ENCODE data around the gene GNAQ.

DNA sequence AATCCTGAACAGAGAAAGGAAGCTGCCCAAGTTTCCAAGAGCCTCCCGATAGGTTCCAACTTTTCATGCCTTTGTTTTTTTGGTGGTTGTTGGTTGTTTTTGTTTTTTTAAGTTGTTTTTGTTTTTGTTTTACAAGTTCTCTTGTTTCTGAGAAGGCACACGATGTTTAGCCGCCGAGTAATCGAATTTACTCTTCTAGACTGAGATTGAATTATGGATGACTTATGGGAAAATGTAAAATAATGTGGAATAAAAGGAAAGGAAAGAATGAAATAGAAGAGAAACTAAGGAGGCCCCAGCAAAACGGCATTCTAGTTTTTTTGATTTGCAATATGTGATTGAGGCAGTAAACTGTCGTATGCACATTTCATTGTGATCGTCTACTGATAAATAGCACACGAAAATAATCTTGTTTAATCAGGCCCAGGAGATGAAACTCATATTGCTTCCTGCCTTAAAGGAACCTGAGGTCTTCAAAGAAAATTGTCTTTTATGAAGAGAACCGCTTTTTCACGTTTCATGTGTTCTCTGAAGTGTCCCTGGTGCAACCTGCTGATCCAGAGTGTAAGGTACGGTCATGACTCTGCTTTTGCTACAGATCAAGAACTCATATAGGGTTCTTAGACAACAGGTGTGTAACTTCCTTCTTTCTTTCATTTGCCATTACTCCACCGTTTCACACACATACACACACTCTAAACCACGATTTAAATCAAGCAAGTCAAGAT lies 1.3 kb upstream of the GNAQ start:
- no peak for TF ChIP-seq HEYL (CRISPR knock-in tag; IDR thresholded peaks at IDR 0.05)
- TF ChIP-seq EP300 (IDR thresholded peaks at IDR 0.05) = no peak
- TF ChIP-seq RCOR1 (IDR thresholded peaks at IDR 0.05; ENCODE audit: low read depth, low read length) = no peak
- TF ChIP-seq, protein P1, sequence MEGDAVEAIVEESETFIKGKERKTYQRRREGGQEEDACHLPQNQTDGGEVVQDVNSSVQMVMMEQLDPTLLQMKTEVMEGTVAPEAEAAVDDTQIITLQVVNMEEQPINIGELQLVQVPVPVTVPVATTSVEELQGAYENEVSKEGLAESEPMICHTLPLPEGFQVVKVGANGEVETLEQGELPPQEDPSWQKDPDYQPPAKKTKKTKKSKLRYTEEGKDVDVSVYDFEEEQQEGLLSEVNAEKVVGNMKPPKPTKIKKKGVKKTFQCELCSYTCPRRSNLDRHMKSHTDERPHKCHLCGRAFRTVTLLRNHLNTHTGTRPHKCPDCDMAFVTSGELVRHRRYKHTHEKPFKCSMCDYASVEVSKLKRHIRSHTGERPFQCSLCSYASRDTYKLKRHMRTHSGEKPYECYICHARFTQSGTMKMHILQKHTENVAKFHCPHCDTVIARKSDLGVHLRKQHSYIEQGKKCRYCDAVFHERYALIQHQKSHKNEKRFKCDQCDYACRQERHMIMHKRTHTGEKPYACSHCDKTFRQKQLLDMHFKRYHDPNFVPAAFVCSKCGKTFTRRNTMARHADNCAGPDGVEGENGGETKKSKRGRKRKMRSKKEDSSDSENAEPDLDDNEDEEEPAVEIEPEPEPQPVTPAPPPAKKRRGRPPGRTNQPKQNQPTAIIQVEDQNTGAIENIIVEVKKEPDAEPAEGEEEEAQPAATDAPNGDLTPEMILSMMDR (IDR thresholded peaks at IDR 0.05) = no peak
- TF ChIP-seq CEBPB (IDR thresholded peaks at IDR 0.05) = no peak
